ENCODE measurements around the gene ESRRG.

Gene ESRRG

DNA sequence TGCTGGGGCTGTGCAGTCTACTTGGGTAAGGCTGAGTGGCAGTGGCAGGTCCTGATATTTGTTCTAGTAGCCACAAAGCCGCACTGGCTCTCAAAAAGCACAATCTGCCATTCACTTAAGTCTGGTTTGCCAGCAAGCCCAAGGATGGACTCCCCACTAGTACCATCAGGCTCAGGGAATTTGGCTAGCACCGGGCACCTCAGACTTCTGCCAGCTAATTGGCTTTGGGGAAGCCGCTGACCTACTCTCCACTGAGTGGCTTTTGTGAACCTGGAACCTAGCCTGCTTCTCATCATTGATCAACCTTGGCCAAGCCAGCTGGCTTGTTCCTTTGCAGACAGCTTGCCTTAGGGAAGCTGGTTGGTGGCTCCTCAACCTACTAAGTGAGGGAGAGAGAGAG, 83.1 kb downstream of the ESRRG start:
- Histone ChIP-seq H3K4me1 (ENCODE audit: insufficient read depth, low read length, poor library complexity, severe bottlenecking) (no peaks in the 10 kb centered on the region), H3K4me3 (ENCODE audit: low read length, poor library complexity, severe bottlenecking) (no peak overlapping the region)

DNA sequence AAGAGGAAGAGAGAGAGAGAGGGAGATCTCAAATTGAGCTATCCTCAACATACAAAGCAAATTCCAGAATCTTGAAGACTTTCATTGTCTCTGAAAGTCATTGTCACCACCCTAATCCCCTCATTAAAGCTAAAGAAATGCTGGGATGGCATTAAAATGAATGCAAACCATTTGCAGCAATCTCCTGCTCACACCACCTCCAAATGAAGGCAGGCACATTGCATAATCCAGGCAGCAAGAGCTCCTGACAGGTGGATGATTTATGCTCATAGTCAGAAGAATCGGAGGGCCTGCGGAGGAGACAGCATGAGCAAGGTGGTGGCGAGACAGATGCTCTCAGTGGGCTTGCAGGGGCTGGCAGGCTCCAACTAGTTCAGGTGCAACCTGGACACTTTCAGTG, 90.2 kb downstream of the ESRRG start:
- H3K9me3 ChIP-seq (ENCODE audit: insufficient read depth, low read depth, low read length), result no peaks in the 10 kb centered on the region
- no peak overlapping the region for H3K4me3 ChIP-seq (ENCODE audit: low read length, poor library complexity, severe bottlenecking)
- TF ChIP-seq EZH2phosphoT487 (IDR thresholded peaks at IDR 0.05; ENCODE audit: borderline replicate concordance), result no peak
- TF ChIP-seq, protein P1, sequence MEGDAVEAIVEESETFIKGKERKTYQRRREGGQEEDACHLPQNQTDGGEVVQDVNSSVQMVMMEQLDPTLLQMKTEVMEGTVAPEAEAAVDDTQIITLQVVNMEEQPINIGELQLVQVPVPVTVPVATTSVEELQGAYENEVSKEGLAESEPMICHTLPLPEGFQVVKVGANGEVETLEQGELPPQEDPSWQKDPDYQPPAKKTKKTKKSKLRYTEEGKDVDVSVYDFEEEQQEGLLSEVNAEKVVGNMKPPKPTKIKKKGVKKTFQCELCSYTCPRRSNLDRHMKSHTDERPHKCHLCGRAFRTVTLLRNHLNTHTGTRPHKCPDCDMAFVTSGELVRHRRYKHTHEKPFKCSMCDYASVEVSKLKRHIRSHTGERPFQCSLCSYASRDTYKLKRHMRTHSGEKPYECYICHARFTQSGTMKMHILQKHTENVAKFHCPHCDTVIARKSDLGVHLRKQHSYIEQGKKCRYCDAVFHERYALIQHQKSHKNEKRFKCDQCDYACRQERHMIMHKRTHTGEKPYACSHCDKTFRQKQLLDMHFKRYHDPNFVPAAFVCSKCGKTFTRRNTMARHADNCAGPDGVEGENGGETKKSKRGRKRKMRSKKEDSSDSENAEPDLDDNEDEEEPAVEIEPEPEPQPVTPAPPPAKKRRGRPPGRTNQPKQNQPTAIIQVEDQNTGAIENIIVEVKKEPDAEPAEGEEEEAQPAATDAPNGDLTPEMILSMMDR (conservative IDR thresholded peaks at IDR 0.05; ENCODE audit: low read length), result no peak
- no peaks in the 10 kb centered on the region for H3K4me1 ChIP-seq (ENCODE audit: insufficient read depth, low read length, poor library complexity, severe bottlenecking)
- H3F3A ChIP-seq (ENCODE audit: low read depth), result no peaks in the 10 kb centered on the region
- no peaks in the 10 kb centered on the region; the same call in 1 of the 2 replicates for H3K9me2 ChIP-seq (replicated peaks; ENCODE audit: low read depth, low read length)
- H3K79me2 ChIP-seq (ENCODE audit: insufficient read depth, low read length), result no peaks in the 10 kb centered on the region
- H3K36me3 ChIP-seq (ENCODE audit: insufficient read depth, low read length), result no peaks in the 10 kb centered on the region
- no peak overlapping the region for H3K9ac ChIP-seq (ENCODE audit: low read depth, low read length, poor library complexity, severe bottlenecking)
- no peaks in the 10 kb centered on the region for H4K20me1 ChIP-seq (ENCODE audit: insufficient read depth, low read length, poor library complexity, severe bottlenecking)
- H3K27me3 ChIP-seq (ENCODE audit: insufficient read depth, low read length, poor library complexity, severe bottlenecking), result no peaks in the 10 kb centered on the region
- H3K4me2 ChIP-seq (ENCODE audit: low read depth, low read length, poor library complexity, severe bottlenecking), result no peak overlapping the region
- no peak overlapping the region for H2AFZ ChIP-seq (ENCODE audit: low read length)

More for the DNA sequence above, 83.1 kb downstream of the ESRRG start:
- Histone ChIP-seq H3K79me2 (ENCODE audit: insufficient read depth, low read length) (no peaks in the 10 kb centered on the region), H4K20me1 (ENCODE audit: insufficient read depth, low read length, poor library complexity, severe bottlenecking) (no peaks in the 10 kb centered on the region), H3F3A (ENCODE audit: low read depth) (no peaks in the 10 kb centered on the region), H3K36me3 (ENCODE audit: insufficient read depth, low read length) (no peaks in the 10 kb centered on the region), H3K9ac (ENCODE audit: low read depth, low read length, poor library complexity, severe bottlenecking) (no peak overlapping the region), H3K4me2 (ENCODE audit: low read depth, low read length, poor library complexity, severe bottlenecking) (no peak overlapping the region), H3K9me2 (replicated peaks; ENCODE audit: low read depth, low read length) (no peaks in the 10 kb centered on the region), H3K27me3 (ENCODE audit: insufficient read depth, low read length, poor library complexity, severe bottlenecking) (no peaks in the 10 kb centered on the region), H2AFZ (ENCODE audit: low read length) (no peak overlapping the region), H3K9me3 (ENCODE audit: insufficient read depth, low read depth, low read length) (no peaks in the 10 kb centered on the region)
- TF ChIP-seq EZH2phosphoT487 (IDR thresholded peaks at IDR 0.05; ENCODE audit: borderline replicate concordance), result no peak
- TF ChIP-seq, protein P1 (conservative IDR thresholded peaks at IDR 0.05; ENCODE audit: low read length), result no peak

DNA sequence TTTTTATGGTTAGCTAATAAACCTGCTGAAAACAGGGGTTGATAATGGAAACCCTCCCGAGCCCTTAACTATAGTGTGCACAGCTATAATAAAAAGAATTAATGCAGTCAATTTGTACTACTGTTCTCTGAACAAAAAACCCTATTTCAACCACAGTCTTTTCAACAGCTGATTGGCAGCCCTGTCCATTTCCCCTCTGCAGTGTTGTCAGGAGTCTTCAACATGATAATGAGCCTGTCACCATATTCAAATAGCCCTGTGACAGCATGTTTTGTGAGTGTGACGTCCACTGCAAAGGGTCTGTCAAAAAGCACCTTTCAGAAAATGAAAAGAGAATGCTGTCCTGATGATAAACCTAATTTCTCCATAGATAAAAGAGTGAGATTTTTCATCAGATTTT, 92.7 kb downstream of the ESRRG start:
- Histone ChIP-seq H3F3A (ENCODE audit: low read depth) (no peaks in the 10 kb centered on the region), H4K20me1 (ENCODE audit: insufficient read depth, low read length, poor library complexity, severe bottlenecking) (no peaks in the 10 kb centered on the region), H2AFZ (ENCODE audit: low read length) (no peak overlapping the region), H3K9ac (ENCODE audit: low read depth, low read length, poor library complexity, severe bottlenecking) (no peak overlapping the region), H3K36me3 (ENCODE audit: insufficient read depth, low read length) (no peaks in the 10 kb centered on the region), H3K4me1 (ENCODE audit: insufficient read depth, low read length, poor library complexity, severe bottlenecking) (no peaks in the 10 kb centered on the region), H3K79me2 (ENCODE audit: insufficient read depth, low read length) (no peaks in the 10 kb centered on the region), H3K27me3 (ENCODE audit: insufficient read depth, low read length, poor library complexity, severe bottlenecking) (no peaks in the 10 kb centered on the region), H3K9me3 (ENCODE audit: insufficient read depth, low read depth, low read length) (no peaks in the 10 kb centered on the region), H3K4me2 (ENCODE audit: low read depth, low read length, poor library complexity, severe bottlenecking) (no peak overlapping the region), H3K9me2 (replicated peaks; ENCODE audit: low read depth, low read length) (no peaks in the 10 kb centered on the region; the same call in 1 of the 2 replicates), H3K4me3 (ENCODE audit: low read length, poor library complexity, severe bottlenecking) (no peak overlapping the region)
- no peak for TF ChIP-seq EZH2phosphoT487 (IDR thresholded peaks at IDR 0.05; ENCODE audit: borderline replicate concordance)
- TF ChIP-seq, protein P1 (conservative IDR thresholded peaks at IDR 0.05; ENCODE audit: low read length), result no peak

Data from Loucy (cell line).